HS-27A (cell line): ENCODE data around the gene C9orf50.
"Not testable (repeated sequence)": the region's sequence is repeated elsewhere in the genome, so short reads cannot be mapped to it uniquely, and the experiment has no call there.

Source experiments
- DNase-seq: peaks from one replicate; pipeline ENCODE4 v3.0.0-alpha.2; 2012; ENCODE audit warnings: low read depth, missing footprints

Gene C9orf50

DNA sequence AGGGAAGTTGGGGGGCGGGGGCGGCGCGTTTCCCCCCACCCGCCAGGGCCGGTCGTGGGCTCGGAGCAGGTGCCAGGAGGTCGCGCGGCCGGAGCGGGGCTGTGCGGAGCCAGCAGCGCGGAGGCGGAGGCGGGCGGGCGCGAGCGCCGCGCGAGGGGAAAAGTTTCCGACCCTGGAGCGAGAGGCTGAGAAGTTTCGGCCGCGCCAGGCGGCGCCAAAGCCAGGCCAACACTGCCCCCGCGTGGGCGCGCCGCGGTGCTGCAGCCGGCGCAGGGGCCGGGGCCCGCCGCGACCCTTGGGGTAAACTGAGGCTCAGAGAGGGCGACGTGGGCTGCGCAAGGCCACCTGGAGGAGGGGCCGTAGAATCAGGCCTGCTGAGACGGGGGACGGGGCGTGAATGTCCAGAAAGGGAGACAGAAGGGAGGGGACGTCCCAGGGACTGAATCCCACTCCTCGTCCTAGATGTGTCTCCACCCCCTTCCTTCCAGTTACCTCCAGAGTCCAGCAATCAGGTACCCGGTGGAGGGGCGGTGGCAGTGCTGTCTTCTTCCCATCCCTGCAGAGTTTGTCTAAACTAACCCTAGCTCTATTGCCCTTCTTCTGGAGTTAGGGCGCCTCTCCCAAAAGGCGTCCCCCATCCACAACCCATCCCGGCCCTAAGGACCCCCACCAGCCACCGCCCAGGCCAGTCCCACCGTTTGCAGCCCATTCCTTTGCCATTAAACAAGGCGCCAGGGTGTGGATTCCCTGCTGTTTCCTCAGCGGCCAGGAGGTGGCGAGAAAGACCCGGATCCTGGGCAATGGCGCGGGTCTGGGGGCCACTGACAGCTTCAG is 10.2 kb downstream of the C9orf50 start:
- DNase-seq, result no peak

DNA sequence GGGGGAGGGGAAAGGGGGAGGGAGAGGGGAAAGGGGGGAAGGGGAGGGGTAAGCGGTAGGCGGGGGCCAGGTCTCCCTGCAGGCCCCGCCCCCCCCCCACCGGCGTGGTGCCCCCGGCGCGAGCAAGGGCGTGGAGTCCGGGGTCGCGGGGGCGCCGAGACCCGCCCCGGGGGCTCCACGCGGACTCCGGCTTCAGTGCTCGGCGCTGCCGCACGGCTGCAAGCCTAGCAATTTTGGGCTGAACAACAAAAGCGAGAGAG is 10.8 kb downstream of the C9orf50 start:
- DNase-seq, result no peak

DNA sequence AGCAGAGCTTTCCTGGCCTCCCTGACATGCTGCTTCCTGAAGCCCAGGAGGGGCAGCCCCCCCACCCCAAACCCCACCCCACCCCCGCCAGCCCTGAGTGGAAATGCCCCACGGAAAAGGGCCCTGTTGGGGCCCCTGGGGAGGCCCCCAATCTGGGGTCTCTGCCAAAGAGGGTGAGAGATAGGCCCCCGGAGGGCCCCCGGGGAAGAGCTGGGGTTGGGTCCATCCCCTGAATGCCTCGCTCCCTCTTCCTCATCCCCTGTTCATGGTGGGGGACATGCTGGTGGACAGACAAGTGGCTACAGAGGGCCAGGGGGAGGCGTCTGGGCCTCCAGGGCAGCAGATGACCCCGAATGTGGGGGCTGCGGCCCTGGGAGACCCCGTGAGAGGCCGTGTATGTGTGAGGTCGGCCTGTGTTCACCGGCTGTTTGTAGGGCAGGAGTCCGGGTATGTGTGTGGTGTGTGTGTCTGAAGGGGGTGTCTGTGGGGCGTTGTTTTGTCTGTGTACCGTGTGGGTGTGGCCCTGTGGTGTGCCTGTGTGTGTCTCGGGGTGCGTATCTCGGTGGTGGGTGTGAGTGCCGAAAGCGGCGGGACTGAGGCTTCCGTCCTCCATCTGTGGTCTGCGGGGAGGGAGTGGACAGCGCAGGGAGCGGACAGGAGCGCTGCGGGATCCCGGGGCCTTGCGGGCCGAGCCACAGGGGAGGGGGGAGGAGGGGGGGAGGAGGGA is 11.3 kb downstream of the C9orf50 start:
- no peak for DNase-seq

DNA sequence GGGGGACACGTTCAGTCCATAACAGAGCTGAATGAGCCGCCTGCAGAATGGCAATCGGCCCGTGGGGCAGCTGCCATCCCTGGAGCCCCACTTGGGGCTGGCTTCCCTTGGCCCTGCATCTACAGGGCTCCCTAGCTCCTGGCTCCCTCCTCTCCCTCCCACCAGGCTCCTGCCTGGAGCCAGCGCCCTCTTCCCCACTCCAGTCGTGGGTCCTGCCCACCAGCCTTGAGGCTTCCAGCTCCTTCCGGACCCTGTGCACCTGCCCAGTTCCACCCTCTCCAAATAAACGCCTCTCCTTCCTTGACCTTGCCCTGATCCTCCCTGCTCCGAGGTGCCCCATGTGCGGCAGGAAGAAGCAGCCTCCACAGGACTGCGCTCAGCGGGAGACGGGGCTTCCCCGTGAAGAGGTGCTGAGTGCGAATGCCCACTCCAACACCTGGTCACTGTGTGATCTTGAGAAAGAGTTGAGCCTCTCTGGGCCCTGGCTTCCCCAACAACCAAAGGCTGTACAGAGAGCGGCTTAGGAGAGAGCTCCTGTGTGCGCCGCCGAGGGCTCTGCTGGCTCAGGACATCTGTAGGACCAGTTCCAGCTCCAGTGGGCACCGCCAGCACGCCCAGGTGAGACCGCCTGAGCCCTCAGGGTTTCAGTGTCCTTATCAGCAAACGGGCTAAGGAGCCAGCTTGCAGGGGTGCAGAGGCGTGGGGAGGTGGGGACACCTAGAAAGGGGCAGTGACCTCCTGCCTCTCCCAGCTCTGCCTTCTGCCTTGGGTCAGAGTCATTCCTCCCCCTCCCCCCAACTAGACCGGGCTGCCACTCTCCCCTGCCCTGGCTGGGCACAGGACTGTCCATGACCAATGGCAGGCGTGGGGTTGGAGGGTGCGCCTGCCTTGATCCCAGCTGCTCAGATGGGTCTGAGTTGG is 12.1 kb downstream of the C9orf50 start:
- no peak for DNase-seq

DNA sequence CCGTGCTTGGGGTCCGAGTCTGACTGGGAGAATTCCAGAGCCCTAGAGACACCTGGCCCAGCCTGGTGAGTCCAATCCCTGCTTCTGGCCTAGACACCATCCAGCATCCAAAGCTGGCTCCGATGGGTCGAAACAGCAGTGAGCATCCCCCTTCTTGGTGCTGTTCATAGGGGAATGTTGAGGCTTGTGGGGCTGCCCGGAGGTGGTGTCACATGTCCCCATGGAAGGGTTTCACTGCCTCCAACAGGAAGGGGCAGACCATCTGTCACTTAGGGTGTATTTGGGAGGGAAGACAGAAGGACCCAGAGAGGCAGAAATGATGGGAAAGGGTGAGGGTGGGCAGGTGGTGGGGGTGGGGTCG is 13.9 kb downstream of the C9orf50 start:
- no peak for DNase-seq

DNA sequence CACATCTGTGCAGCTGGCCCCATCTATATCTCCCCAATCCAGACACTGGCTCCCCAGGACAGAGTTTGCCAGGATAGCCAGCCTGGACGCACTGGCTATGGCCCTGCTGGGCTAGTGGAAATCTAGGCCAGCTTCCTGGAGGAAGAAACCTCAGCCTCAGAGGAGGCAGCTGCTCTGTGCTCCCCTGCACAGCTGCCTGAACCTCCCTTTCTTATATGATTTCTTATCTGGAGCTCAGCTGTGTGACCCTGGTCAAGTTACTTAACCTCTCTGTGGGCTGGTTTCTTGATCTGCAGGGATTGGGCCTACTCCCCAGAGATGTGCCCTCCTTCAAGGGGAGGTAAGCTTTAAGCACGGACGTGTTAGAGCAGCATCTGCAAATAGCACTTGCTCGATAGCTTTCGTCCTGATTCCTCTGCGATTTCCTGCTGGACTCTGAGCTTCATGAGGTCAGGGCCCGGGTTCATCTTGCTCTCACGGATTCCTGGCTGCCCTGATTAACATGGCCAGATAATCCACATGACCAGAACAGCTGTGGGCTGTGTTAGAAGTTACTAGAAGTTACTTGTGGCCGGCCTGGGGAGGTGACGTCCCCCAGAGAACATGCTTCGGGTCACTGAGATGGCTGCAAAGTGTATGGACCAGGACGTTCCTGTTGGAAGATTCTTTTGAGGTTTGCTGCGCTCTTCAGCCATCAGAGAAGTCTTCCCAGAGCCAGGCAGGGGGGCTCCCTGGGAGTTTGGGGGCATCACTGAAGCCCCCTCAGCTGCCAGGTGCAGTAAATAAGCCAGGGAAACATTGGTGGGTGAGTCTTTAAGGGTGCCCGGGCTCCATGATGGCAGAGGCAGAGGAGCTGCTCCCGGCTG is 14.5 kb downstream of the C9orf50 start:
- no peak for DNase-seq

DNA sequence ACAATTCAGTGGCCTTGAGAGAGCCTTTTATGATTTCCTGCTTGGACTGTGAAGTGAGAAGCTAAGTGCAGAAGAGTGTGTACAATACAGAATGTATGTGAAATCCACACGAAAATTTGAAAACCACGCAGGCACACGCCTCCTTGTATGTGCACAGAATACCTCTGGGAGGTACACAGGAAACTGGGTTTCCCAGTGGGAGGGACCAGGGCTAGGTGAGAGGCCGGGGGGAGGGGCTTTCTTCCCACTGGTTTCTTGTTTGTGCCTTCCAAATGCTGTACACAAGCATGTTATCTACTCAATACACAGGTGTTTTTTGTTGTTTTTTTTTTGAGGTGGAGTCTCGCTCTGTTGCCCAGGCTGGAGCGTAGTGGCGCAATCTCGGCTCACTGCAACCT is 16.1 kb downstream of the C9orf50 start:
- no peak for DNase-seq

DNA sequence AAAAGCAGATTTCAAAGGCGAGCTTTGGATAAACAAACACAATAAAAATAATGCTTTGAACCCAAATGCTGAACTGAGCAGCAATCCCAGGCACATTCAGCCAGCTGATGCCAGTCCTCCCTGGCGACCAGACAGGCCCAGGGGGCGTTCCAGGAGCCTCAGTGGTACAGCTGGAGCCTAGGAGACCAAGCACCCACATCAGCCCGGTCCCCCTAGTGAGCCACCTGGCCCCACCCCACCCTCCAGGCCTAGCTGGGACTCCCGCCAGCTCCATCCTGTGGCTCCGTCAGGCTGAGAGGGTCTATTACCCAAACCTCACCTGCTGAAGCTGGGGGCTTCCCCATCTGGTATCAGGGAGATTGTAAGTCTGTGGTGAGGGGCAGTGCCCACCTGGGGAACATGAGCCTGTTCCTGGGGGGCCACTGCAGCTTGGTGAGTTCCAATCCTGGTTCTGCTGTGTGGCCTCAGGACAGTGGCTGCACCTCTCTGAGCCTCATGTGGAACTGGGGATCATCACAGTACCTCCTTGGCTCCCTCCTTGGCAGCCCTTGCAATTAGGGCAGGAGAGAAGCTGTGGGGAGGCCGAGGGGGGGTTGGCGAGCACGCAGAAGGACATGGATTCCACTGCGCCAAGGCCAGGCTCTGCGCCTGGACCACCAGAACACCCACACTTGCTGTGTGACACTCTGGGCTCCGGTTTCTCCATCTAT is 16.7 kb downstream of the C9orf50 start:
- DNase-seq, result no peak

DNA sequence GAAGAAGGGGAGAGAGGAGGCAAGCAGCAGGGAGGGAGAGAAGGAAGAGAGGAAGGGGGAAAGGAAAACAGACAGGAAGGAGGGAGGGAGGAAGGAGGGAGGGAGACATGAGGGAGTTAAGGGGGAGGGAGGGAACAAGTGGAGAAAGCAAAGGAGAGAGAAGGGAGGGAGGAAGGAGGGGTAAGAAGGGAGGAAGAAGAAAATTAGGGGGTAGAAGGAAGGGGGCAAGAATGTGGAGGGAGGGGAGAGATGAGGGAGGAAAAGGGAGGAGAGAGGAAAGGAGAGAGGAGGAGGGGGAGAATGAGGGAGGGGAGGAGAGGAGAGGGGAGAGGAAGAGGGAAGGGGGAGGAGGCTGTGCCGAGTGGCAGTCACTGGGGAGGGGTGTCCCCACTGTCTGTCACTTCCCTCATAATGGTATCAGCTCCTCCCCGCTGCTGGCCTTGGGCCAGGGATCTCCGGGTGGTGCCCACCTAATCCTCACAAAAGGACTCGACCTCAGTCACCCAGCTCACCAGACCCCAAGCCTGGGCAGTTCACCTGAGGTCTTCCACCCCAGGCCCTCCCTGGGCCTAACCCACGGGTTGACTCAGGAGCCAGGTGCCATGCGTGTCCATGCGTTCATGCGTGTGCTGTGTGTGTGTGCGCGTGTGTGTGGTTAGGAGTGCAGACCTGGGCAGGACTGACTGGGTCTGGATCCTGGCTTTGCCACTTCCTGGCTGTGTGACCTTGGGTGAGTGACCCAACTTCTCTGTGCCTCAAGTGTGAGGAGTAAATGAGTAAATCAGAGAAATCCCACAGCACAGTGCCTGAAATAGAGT is 18.1 kb downstream of the C9orf50 start:
- no peak for DNase-seq

DNA sequence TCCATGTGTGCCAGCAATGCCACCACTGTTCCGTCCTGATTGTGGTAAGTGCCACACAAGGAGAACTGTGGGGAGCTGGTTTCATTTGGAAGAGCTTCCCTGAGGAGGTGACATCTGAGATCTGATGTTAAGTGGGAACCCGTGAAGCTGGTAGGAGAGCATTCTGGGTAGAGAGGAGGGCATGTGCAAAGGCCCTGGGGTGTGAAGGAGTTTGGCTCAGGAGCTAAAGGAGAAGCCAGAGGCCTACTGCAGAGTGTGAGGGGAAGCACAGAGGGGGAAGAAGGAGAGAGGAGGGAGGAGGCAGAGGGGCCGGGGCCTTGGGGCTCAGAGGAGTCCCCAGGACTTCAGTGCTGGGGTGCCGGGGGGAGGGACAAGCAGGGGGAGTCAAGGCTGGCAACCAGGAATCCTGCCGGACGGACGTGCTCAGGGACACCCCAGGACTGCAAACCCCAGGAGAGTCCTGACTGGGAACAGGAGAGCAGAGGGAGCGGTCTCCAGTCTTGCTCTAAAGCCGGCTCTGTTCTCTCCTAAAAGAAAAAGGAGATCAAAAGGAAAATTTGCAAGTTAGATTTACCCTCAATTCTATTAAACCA is 19.7 kb downstream of the C9orf50 start:
- DNase-seq, result no peak

DNA sequence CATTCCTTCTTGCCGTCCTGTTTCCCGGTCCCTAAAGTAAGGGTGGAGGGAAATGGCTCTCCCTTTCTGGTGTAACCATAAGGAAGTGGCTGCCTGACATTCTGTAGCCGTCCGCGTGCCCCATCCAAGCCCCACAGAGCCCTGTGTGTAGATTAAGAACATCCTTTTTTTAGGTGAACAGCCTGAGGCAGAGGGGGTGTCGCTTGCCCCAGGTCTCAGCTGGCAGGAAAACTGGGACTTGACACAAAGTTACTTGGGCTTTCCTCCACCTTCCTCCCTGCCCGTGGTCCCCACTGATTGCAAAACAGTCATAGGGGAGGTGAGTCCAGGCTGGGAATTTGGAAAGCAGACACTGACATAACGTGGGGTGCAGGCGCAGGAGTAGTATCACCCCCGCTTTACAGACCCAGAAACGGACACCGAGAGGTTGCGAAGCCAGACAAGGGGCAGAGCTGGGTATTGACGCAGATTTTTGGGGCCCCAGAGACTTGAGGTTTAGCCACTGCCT is 22.8 kb downstream of the C9orf50 start:
- DNase-seq, result no peak

DNA sequence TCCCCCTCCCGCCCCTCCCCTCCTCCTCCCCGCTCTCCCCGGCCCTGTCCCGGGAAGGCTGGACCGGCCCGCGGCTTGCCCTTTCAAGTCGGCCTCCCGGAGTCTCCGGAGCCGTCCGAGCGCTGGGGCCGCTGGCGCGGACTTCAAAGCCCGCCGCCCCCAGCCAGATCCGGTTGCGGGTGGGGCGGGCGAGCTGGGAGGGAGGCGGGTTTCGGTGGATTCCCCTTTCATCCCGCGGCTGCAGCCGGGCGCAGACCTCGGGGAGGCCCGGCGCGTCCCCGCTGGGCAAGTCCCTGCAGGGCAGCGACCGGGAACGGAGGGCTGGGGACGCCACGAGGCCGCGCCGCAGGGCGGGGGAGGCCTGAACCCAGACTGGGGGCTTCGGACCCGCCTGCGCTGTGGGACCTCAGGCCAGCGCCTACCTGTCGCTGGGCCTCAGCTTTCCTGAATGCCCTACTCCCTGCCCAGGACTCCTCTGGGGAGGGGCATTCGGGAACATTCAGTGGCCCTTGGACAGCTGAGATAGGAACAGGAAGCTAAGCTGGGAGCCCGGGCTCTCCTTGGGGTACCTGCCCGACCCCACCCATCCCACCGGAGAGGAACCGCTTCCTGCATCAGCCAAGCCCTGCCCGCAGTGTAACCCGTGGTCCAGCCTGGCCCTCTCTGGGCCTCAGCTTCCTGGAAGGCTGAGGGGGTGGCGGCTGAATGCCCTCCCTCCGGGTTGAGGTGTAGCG is 23.4 kb downstream of the C9orf50 start:
- DNase-seq, result no peak

DNA sequence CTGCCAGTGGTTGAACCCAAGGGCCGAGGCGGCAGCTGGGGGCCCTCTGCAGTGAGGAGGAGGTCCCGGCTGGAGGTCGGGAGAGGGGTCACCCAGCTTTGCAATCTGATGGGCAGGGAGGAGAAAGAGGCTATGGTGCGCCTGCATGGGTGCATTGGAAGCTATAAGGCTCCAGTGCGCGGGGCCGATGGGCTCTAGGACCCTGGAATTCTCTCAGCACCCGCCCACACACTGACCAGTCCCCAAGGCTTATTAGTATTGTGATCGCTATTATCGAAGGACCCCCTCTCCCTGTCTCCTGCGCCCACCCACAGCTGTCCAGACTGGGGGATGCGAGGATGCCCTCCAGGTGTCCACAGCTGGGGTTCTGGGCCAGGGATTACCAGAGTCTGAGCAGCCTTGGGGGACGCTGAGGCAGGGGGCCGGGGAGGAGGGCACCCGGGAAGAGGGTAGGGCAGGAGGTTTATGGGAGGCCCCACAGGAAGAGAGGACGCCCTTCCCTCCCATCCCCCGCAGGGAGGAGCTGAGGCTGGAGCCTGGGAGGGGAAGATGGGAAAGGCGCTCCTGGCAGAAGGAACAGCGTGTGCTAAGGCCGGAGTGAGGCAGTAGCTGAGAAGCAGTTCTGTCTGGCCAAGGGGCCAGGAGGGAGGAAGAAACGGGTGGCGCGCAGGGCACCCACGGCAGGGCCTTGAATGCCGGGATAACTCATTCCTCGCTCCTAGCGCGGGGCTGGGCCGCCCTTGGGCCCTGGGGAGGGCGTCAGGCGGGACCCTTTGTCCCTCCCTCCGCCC is 24.2 kb downstream of the C9orf50 start:
- DNase-seq, result no peak

DNA sequence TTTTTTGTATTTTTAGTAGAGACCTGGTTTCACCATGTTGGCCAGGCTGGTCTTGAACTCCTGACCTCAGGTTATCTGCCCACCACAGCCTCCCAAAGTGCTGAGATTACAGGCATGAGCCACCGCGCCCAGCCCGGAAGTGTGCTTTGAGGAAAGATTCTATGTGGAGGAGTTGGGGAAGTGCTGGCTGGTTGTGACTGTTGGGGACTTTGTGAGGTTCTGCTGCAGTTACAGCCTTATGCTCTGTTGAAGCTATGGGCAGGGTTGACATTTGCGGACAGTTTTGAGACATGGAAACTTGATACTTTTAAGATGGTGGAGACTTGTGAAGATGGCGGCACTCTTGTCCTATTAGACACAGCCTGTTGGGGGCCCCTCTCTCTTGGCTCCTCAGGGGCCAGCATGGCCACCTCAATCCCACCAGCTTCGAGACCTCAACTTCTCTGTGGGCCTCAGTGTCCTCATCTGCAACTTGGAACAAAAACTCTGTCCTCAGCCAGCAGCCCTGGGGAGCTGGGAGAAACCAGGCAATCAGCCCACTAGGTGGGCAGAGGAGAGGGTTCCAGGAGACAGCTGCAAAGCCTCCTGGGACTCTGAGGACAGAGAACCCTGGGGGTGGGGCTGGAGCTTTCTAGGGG is 24.9 kb downstream of the C9orf50 start:
- no peak for DNase-seq

DNA sequence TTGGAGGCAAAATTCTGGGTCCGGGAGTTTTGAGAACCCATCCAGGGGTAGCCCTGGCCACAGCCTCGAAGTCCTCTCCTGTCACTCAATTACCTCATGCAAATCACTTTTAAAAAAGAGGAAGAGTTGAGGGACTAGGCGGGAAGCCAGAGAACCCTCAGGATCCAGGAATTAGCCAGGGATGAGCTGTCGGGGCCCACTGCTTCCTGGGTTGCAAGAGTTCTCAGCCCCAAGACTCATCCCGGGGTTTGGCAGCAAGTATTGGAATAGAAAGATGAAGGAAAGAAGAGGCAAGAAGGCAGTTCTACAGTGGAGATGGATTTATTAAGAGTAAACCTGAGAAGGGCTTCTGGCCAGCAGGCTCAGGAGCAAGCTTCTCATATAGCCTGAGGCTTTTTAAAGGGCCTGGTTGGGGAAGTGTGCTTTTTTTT is 25.6 kb downstream of the C9orf50 start:
- DNase-seq, result no peak

DNA sequence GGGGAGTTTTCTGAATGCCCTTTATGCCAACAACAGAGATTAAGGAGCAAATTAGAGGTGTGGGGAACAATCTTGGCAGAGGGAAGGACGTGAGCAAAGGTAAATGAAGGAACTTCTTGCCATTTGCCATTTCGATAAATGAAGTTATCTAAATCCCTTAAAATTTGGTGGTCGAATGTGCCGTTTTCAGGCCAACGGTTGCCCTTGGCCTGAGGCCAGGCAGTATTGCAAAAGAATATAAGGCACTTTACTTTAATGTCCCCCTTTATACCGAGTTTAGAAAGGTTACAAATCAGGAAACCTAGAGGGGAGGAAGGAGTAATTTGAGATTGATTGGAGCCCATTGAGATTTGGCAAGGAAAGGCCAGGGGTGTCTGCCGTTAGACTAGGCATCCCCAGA is 26.3 kb downstream of the C9orf50 start:
- DNase-seq, result no peak

DNA sequence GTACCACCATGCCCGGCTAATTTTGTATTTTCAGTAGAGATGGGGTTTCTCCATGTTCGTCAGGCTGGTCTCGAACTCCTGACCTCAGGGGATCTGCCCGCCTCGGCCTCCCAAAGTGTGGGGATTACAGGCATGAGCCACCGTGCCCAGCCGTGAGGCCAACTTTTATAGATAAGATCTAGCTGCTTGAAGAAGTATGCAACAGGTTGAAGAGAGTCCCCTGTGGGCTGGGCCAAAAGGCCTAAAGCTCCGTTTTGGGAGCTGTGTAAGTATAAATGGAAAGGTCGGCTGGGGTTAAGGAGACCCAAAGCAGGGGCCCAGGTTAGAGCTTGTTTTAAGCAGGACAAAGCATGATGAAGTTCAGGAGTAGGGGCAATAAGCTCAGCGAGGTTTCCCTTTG is 28.1 kb downstream of the C9orf50 start:
- DNase-seq, result not testable (repeated sequence)

DNA sequence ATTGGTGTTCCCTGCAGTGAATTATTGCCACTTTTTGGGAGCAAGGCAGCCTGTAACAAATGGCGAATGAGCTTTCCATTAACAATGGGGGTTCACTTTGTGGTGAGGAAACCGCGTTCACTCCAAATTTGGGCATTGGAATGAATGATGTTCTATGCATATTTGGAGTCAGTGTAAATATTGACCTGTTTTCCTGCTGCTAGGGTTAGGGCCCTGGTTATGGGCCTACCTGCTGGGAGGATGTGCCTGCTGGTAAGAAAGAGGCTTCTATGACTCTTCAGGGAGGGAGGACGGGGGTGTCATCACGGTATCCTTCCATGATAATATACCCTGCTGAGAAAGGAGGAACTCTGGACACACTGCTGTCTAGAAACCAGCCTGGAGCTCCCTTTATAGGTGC is 29.0 kb downstream of the C9orf50 start:
- DNase-seq, result no peak
